NB4 (cell line): ENCODE results near the gene MYO10.

Experiments used
- CTCF ChIP-seq: IDR thresholded peaks from one replicate; pipeline ENCODE4 v1.5.1; 2012; ENCODE audit warnings: low read depth, low read length
- MAX ChIP-seq: IDR thresholded peaks from 2 replicates; pipeline ENCODE4 v1.6.1; 2011; ENCODE audit warnings: low read depth, low read length

GRCh38 chr5:16865151-16865550 lies 70.9 kb downstream of the MYO10 start:
- no peak for TF ChIP-seq CTCF
- TF ChIP-seq MAX = no peak
